Esophagus (tissue), 2 donors: ENCODE measurements around the gene ZNF521. TPM values are rescaled to one million over a fixed set of nuclear protein-coding genes. Genes with fewer than 3 reads are reported as not detected.

Source experiments
- H3K27ac ChIP-seq, 2 donors: one replicate each; pipeline ENCODE4 v1.5.1; 2013; ENCODE audit warnings: low read depth in 2 of 2, mild to moderate bottlenecking in 2 of 2, inconsistent platforms in 1 of 2, low read length in 1 of 2, moderate library complexity in 1 of 2
- H3K27me3 ChIP-seq, 2 donors: one replicate each; pipeline ENCODE4 v1.6.1; 2013; ENCODE audit warnings: low read length in 2 of 2, control low read depth in 1 of 2, mild to moderate bottlenecking in 1 of 2; ENCODE audit not compliant: insufficient read depth in 2 of 2, control insufficient read depth in 1 of 2
- H3K36me3 ChIP-seq, 2 donors: one replicate each; pipeline ENCODE4 v1.6.1; 2013; ENCODE audit warnings: low read length in 1 of 2; ENCODE audit not compliant: control insufficient read depth in 2 of 2, insufficient read depth in 2 of 2
- H3K4me1 ChIP-seq, 2 donors: one replicate each; pipeline ENCODE4 v1.6.1; 2013; ENCODE audit warnings: low read length in 1 of 2; ENCODE audit not compliant: control insufficient read depth in 2 of 2, insufficient read depth in 2 of 2
- H3K4me3 ChIP-seq, 2 donors: one replicate each; pipeline ENCODE4 v1.5.1; 2013; ENCODE audit warnings: low read length in 2 of 2, mild to moderate bottlenecking in 2 of 2, low read depth in 1 of 2, moderate library complexity in 1 of 2
- H3K9me3 ChIP-seq, 2 donors: one replicate each; pipeline ENCODE4 v1.6.1; 2013; ENCODE audit warnings: mild to moderate bottlenecking in 2 of 2, low read depth in 1 of 2, low read length in 1 of 2, moderate library complexity in 1 of 2; ENCODE audit not compliant: control insufficient read depth in 2 of 2, insufficient read depth in 1 of 2
- WGBS, 2 donors: extraction: QIAGEN DNeasy Blood & Tissue Kit; methylation state at CpG; one replicate each; pipeline ENCODE4 v1.1.7; 2013; 5-methylcytosine and 5-hydroxymethylcytosine counted together
- polyA plus RNA-seq, 2 donors: library from polyadenylated mRNA; stranded (reverse); fragments of 200-250 nt; gene quantifications; one replicate each; pipeline ENCODE4 v1.2.3, GENCODE V29; 2013
- donor health status: healthy with polysubstance abuse.
- donor health status: Bipolar disorder and iron deficiency.

Gene ZNF521
- polyA plus RNA-seq, 2 donors, result 0.79 to 1.2 TPM

- Histone ChIP-seq H3K36me3 (no peaks in the 10 kb centered on the region), H3K4me3 (no peak overlapping the region), H3K4me1 (no peaks in the 10 kb centered on the region), H3K27me3 (no peaks in the 10 kb centered on the region), H3K9me3 (no peaks in the 10 kb centered on the region), H3K27ac (no peak overlapping the region)
Measured at GRCh38 chr18:25019931-25020330, 332.0 kb downstream of the ZNF521 start.

- H3K27me3 ChIP-seq, result no peaks in the 10 kb centered on the region
- no peak overlapping the region for H3K27ac ChIP-seq
- 67 to 78% methylated on average over 8 of the region's 8 CpGs for WGBS, 2 donors
- H3K36me3 ChIP-seq, result no peaks in the 10 kb centered on the region
- H3K9me3 ChIP-seq, result no peaks in the 10 kb centered on the region
- no peaks in the 10 kb centered on the region for H3K4me1 ChIP-seq
- H3K4me3 ChIP-seq, result no peak overlapping the region
Measured at GRCh38 chr18:25019086-25019860, 332.7 kb downstream of the ZNF521 start.

GRCh38 chr18:25016666-25017065, 335.3 kb downstream of the ZNF521 start:
- 95 to 96% methylated on average over 13 of the region's 13 CpGs for WGBS, 2 donors
- H3K9me3 ChIP-seq, result no peaks in the 10 kb centered on the region
- no peak overlapping the region for H3K4me3 ChIP-seq
- no peaks in the 10 kb centered on the region for H3K27me3 ChIP-seq
- H3K36me3 ChIP-seq, result no peaks in the 10 kb centered on the region
- no peak overlapping the region for H3K27ac ChIP-seq
- H3K4me1 ChIP-seq, result no peaks in the 10 kb centered on the region

- Histone ChIP-seq H3K4me3 (no peak overlapping the region), H3K27ac (no peak overlapping the region)
- WGBS, 2 donors, result 91 to 94% methylated on average over 17 of the region's 17 CpGs
Measured at GRCh38 chr18:25016181-25016580, 335.8 kb downstream of the ZNF521 start.

More at GRCh38 chr18:25016181-25016580, 335.8 kb downstream of the ZNF521 start:
- Histone ChIP-seq H3K27me3 (no peaks in the 10 kb centered on the region), H3K4me1 (no peaks in the 10 kb centered on the region), H3K36me3 (no peaks in the 10 kb centered on the region), H3K9me3 (no peaks in the 10 kb centered on the region)
